GM19193 (cell line): Measurements from ENCODE around the gene HTR2A.

ENCODE experiments used
- POLR2A ChIP-seq: IDR thresholded peaks from 4 replicates; pipeline ENCODE4 v1.6.1; 2011; ENCODE audit not compliant: insufficient read depth, insufficient read length; ENCODE audit errors: extremely low read depth

The HTR2A gene

DNA sequence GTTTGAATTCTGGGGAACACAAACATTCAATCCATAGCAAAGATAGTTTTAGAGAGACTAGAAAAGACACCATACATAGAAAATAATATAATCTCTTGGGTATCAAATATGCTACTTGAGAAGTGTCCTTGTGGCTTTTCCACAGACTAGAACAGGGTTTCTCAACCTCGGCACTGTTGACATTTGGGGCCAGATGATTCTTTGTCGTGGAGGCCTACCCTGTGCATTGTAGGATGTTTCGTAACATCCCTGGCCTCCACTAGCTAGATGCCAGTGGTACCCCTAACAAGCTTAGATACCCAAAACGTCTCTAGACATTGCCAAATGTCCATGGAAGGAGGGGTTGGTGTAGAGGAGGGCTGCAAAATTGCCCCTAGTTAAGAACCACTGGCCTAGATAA lies 97.7 kb downstream of the HTR2A start:
- TF ChIP-seq POLR2A: no peak

GRCh38 chr13:46797501-46798237 lies 99.2 kb downstream of the HTR2A start:
- no peak for TF ChIP-seq POLR2A

DNA sequence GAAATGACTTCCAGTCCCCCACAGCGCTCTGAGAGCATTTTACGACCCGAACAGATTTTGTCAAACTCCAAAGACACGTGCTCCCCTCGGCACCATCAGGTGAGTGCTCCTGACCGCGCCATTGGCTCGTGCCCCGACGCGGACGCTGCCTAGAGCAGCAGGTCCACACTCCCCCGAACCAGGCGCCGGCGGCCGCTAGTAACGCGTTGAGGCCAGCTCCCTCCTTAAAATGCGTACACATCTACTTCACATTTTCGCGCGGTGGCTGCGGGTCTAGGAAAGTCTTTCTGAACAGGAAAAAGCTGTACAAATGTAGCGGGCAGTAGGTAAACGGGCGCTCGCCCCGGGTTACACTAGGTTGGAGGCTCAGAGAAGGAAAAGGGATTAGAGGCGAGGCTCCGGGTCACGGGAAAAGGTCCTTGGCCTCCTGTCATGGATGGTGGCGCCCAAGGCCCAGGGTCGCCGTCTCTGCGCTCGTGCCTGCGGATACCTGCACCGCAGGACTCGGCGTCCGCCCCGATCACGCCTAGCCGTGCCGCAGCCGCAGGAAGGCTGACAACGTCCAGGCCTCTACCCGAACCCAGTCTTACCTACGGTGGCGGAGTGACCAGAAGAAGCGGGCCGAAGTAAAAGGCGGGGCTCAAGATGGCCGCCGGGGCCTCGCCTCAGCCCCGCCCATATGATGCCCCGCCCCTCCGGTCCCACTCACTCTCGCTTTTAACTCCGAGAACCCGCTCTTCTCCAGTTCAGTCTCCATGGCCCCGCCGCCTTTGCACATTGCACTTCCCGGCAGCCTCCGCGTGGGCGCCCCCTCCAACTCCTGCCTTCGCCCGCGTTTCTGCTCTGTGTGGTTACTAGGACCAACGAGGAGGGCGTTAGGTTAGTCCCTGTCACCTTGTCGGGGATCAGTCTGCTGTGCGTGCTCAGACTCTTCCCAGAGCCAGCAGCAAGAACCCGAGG lies 100.1 kb downstream of the HTR2A start, which contains the start of gene ESD:
ESD (minus strand) TSS at position 647 of the 960 bp plus-strand sequence. CDS start 5,748 bp downstream, outside the sequence.
- TF ChIP-seq POLR2A: peak; percentile 74

- TF ChIP-seq POLR2A: no peak
Observed at GRCh38 chr13:46796129-46796514, 100.7 kb downstream of the HTR2A start.

- TF ChIP-seq POLR2A: no peak
Observed at GRCh38 chr13:46795321-46795720, 101.5 kb downstream of the HTR2A start.

DNA sequence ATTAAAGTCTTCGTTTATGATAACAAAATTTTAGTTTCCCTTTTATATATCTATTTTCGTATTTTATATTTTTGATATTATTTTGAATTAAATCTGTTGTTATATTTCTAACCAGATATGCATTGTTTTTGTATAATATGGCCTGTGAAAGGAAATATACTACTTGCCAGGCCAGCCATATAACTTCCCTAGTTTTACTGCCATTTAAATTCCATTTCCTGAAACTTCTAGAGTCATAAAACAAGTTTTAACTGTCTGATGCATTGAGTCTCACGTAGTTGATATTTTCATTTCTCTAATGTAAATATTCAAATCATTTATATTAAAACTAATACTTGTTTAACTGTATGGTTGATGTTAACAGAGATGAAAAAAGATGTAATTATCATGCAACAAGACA lies 113.3 kb downstream of the HTR2A start:
- TF ChIP-seq POLR2A: no peak

DNA sequence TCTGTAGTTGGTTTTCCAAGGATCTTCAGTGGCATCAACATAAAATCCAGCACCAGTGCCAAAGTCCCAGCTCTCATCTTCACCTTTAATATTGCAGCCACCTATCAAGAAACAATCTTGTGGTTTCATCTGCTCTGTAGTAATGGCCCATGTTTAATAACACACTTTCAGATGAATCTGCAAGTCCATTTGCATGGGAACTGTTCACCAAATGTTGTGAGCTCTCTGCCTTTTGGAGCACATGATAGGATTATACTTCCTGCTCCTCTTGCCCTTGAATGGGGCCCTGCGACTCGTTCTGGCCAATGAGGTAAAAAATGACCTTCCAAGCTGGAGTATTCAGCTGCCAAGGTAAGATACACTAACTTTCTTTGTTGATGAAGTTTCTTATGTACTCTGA lies 114.2 kb downstream of the HTR2A start:
- TF ChIP-seq POLR2A: no peak

DNA sequence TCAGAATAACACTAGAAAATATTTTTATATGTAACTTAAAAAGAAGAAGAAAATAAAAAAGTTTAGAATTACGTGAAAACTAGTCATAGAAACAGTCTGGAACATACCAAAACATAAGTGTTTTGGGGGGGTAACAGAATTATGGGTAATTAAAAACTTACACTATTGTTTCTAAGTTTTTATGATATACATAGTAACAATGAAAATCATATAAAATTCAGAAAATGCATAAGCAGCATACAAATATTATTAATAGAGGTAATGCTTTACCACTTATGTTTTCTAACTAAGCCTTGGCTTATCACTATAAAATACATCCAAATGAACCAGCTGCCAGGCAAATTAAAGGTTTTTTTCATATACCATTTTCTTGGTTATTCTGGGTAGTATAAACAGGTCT lies 114.8 kb downstream of the HTR2A start:
- no peak for TF ChIP-seq POLR2A
